GM12878 (cell line): Measurements from ENCODE around the gene MDGA2. TPM values are rescaled to one million over a fixed set of nuclear protein-coding genes. Genes with fewer than 3 reads are reported as not detected.

Experiments
- ATAC-seq: fragments of 200-7000 bp; cut with Tn5 transposase; 3 replicates; pipeline ENCODE4 v1.9.1; 2020; ENCODE audit warnings: mild to moderate bottlenecking, moderate library complexity
- BruUV-seq: library from RNA; stranded (reverse); fragments of 400-500 nt; replicated peaks from 2 replicates; lab custom pipeline; 2021; lab: Mats Ljungman, UMichigan
- CTCF ChIA-PET: fragments of 300-600 bp; sonication (Branson Sonifier 250); formaldehyde crosslinking; extraction: SDS; loops from one replicate; lab custom pipeline; 2021; ENCODE audit warnings: inconsistent platforms; lab: Yijun Ruan, JAX
- POLR2A ChIA-PET: fragments of 350-600 bp; formaldehyde crosslinking; extraction: SDS; loops from one replicate; lab custom pipeline; 2021; ENCODE audit warnings: inconsistent platforms; lab: Charles Lee
- RAD21 ChIA-PET: fragments of 300-600 bp; sonication (Branson Sonifier 250); formaldehyde crosslinking; loops from one replicate; lab custom pipeline; 2023; ENCODE audit warnings: antibody characterized with exemption; ENCODE audit not compliant: unreplicated experiment; lab: Charles Lee
- SMC1A ChIA-PET: fragments of 300-600 bp; sonication (Branson Sonifier 250); formaldehyde crosslinking; loops from one replicate; lab custom pipeline; 2023; ENCODE audit not compliant: unreplicated experiment, uncharacterized antibody; lab: Charles Lee
- DNase-seq: peaks from one replicate; pipeline ENCODE4 v3.0.0-alpha.2; 2011; ENCODE audit warnings: low read depth, low spot score
- FAIRE-seq: peaks from 3 replicates; lab custom pipeline; 2011; peaks lifted over from hg19 to GRCh38; lab: Jason Lieb, UNC
- H2AFZ ChIP-seq: 2 replicates; pipeline ENCODE4 v1.6.0; 2011; ENCODE audit warnings: low read depth, low read length, control low read depth; ENCODE audit not compliant: control insufficient read depth
- H3K27ac ChIP-seq: 2 replicates; pipeline ENCODE4 v1.5.1; 2011; ENCODE audit warnings: control low read depth; ENCODE audit not compliant: control insufficient read depth, insufficient read depth
- H3K27me3 ChIP-seq, 2 experiments: replicated peaks in 1 of 2; 2 replicates each; pipeline versions ENCODE4 v1.6.0 to v1.6.1; 2011; ENCODE audit warnings: low read length in 1 of 2; ENCODE audit not compliant: control insufficient read depth in 2 of 2, insufficient read depth in 2 of 2
- H3K36me3 ChIP-seq, 2 experiments: 2 replicates each; pipeline ENCODE4 v1.5.1; 2011; ENCODE audit warnings: low read length in 1 of 2; ENCODE audit not compliant: control insufficient read depth in 2 of 2, insufficient read depth in 2 of 2
- H3K4me1 ChIP-seq: 2 replicates; pipeline ENCODE4 v1.6.1; 2011; ENCODE audit warnings: mild to moderate bottlenecking, low read length, moderate library complexity, mixed read lengths; ENCODE audit not compliant: control insufficient read depth, insufficient read depth
- H3K4me2 ChIP-seq: 2 replicates; pipeline ENCODE4 v1.6.0; 2011; ENCODE audit warnings: control low read depth; ENCODE audit not compliant: control insufficient read depth, insufficient read depth
- H3K4me3 ChIP-seq: fragments of 200-600 bp; sonication (generic); 2 replicates; pipeline ENCODE4 v1.5.1; 2016
- H3K79me2 ChIP-seq: 2 replicates; pipeline ENCODE4 v1.6.0; 2011; ENCODE audit warnings: low read length; ENCODE audit not compliant: control insufficient read depth, insufficient read depth
- H3K9ac ChIP-seq: 2 replicates; pipeline ENCODE4 v1.8.0; 2011; ENCODE audit warnings: low read length, control low read depth, mixed read lengths; ENCODE audit not compliant: control insufficient read depth, insufficient read depth
- H3K9me3 ChIP-seq: replicated peaks from 3 replicates; pipeline ENCODE4 v1.5.1; 2011; ENCODE audit warnings: mild to moderate bottlenecking, low read length; ENCODE audit not compliant: control insufficient read depth, insufficient read depth
- H4K20me1 ChIP-seq: 2 replicates; pipeline ENCODE4 v1.6.0; 2011; ENCODE audit not compliant: control insufficient read depth, insufficient read depth
- ELK1 ChIP-seq: IDR thresholded peaks from 2 replicates; pipeline ENCODE4 v1.6.1; 2012; ENCODE audit warnings: low read depth, low read length, improper control_type of control experiment
- MEF2A ChIP-seq: IDR thresholded peaks from 2 replicates; pipeline ENCODE4 v1.6.1; 2011; ENCODE audit warnings: low read depth, mild to moderate bottlenecking, low read length, moderate library complexity; ENCODE audit not compliant: insufficient read depth
- NRF1 ChIP-seq: conservative IDR thresholded peaks from 2 replicates; pipeline ENCODE4 v1.6.1; 2011; ENCODE audit warnings: mild to moderate bottlenecking, low read depth, low read length, improper control_type of control experiment
- RAD21 ChIP-seq: IDR thresholded peaks from 2 replicates; pipeline ENCODE4 v1.6.1; 2011; ENCODE audit warnings: mild to moderate bottlenecking, low read depth, low read length, moderate library complexity; ENCODE audit not compliant: insufficient read depth
- RCOR1 ChIP-seq: conservative IDR thresholded peaks from 2 replicates; pipeline ENCODE4 v1.6.1; 2012; ENCODE audit warnings: low read depth, low read length, improper control_type of control experiment
- SMC3 ChIP-seq: IDR thresholded peaks from 2 replicates; pipeline ENCODE4 v1.6.1; 2011; ENCODE audit warnings: low read length, improper control_type of control experiment, borderline replicate concordance
- SUPT20H ChIP-seq: IDR thresholded peaks from 2 replicates; pipeline ENCODE4 v1.6.1; 2011; ENCODE audit warnings: low read depth, mild to moderate bottlenecking, low read length, moderate library complexity, borderline replicate concordance; ENCODE audit not compliant: control insufficient read depth
- TAF1 ChIP-seq: IDR thresholded peaks from 2 replicates; pipeline ENCODE4 v1.6.1; 2011; ENCODE audit warnings: mild to moderate bottlenecking, low read depth, low read length, borderline replicate concordance
- TARDBP ChIP-seq: IDR thresholded peaks from 2 replicates; pipeline ENCODE4 v1.6.1; 2016; ENCODE audit warnings: borderline replicate concordance
- TCF12 ChIP-seq: IDR thresholded peaks from 2 replicates; pipeline ENCODE4 v1.6.1; 2011; ENCODE audit warnings: low read depth, mild to moderate bottlenecking, low read length
- ZNF384 ChIP-seq: IDR thresholded peaks from 2 replicates; pipeline ENCODE4 v1.6.1; 2012; ENCODE audit warnings: low read depth, mild to moderate bottlenecking, low read length, improper control_type of control experiment, borderline replicate concordance
- ZSCAN29 ChIP-seq: fragments of 450-650 bp; IDR thresholded peaks from 2 replicates; pipeline ENCODE4 v1.6.1; 2017; ENCODE audit warnings: mild to moderate bottlenecking, moderate library complexity
- ZZZ3 ChIP-seq: IDR thresholded peaks from 2 replicates; pipeline ENCODE4 v1.6.1; 2011; ENCODE audit warnings: low read depth; ENCODE audit not compliant: control insufficient read depth, insufficient read length
- WGBS: methylation state at CpG from one replicate; pipeline ENCODE4 v1.1.6; 2016; ENCODE audit warnings: low lambda C conversion rate; ENCODE audit not compliant: insufficient replicate concordance, insufficient coverage; ENCODE audit errors: missing lambda C conversion rate; 5-methylcytosine and 5-hydroxymethylcytosine counted together
- in situ Hi-C: fragments of 300-500 bp; cut with MboI; formaldehyde crosslinking; loops from 9 replicates; pipeline ENCODE4 v1.14.3; 2018; ENCODE audit warnings: mixed read lengths
- intact Hi-C: fragments of 100-400 bp; cut with micrococcal nuclease; formaldehyde crosslinking; loops from one replicate; pipeline ENCODE4 v1.14.2; 2022; ENCODE audit not compliant: unreplicated experiment
- polyA plus RNA-seq, 11 experiments: library from polyadenylated mRNA; depleted of rRNA in 4 of 11; unstranded in 6 of 11; stranded (reverse) in 5 of 11; fragments of >200 nt; fragmentation: Nextera tagmentation in 4 of 11; fragmentation: Illumina TruSeq in 1 of 11; extraction: Ambion mirVana in 4 of 11; extraction: Trizol in 1 of 11; gene quantifications; 1 replicate in 1 of 11; 2 replicates in 10 of 11; pipeline versions ENCODE4 v1.2.1 to v1.2.3, GENCODE V29; 2011 to 2016; ENCODE audit warnings: inconsistent platforms in 2 of 11, missing spikeins in 2 of 11, low read depth in 1 of 11
- total RNA-seq, 4 experiments: library from RNA; depleted of rRNA in 3 of 4; stranded (reverse); fragments of >200 nt in 3 of 4; fragmentation: Illumina TruSeq in 1 of 4; extraction: Trizol in 1 of 4; gene quantifications; 2 replicates each; pipeline versions ENCODE4 v1.2.1 to v1.2.3, GENCODE V29; 2013 to 2021
- TF ChIP-seq, protein P1 (sequence below): IDR thresholded peaks from 2 replicates; pipeline ENCODE4 v1.6.1; 2011; ENCODE audit warnings: low read depth, mild to moderate bottlenecking, low read length, moderate library complexity, borderline replicate concordance; ENCODE audit errors: extremely low read depth
- TF ChIP-seq, protein P2 (sequence below), 3 experiments: IDR thresholded peaks in 2 of 3; conservative IDR thresholded peaks in 1 of 3; 2 replicates each; pipeline ENCODE4 v1.5.1; 2011; ENCODE audit warnings: low read depth in 3 of 3, low read length in 3 of 3, mild to moderate bottlenecking in 3 of 3, control low read depth in 2 of 3, moderate library complexity in 2 of 3, inconsistent platforms in 1 of 3, mixed read lengths in 1 of 3; ENCODE audit not compliant: control insufficient read depth in 2 of 3, insufficient read depth in 1 of 3; ENCODE audit errors: extremely low read depth in 1 of 3

MDGA2 gene
- total and polyA plus RNA-seq, 10 of the 15 experiments (the other 5 are each of a cell fraction or from before 2014, with no cell fraction given), result not detected

DNA sequence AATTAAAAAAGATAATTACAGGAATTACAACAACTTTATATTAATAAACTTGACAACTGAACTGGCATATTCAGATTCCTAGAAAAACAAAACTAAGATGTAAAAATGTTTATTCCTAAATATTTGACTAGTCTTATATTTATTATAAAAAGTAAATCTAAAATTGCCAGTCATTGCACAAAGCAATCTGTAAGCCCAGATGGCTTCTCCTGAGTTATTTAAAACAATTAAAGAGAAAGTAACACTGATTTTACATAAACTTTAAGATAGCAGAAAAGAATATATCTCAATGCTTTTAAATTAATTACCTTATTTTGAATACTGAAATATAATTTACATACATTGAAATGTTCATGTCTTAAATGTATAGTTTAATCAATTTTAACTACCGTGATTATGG lies 589.7 kb downstream of the MDGA2 start (continued):
- TF ChIP-seq ELK1, result no peak

- Histone ChIP-seq H3K4me3 (no peak overlapping the region), H3K36me3 (no peaks in the 10 kb centered on the region), H3K4me1 (no peaks in the 10 kb centered on the region), H3K79me2 (no peaks in the 10 kb centered on the region), H3K27me3 (no peaks in the 10 kb centered on the region), H3K4me2 (no peak overlapping the region), H3K9me3 (no peaks in the 10 kb centered on the region), H2AFZ (no peak overlapping the region), H3K9ac (no peak overlapping the region), H4K20me1 (no peaks in the 10 kb centered on the region), H3K27ac (no peak overlapping the region)
- CTCF ChIA-PET, result no interaction called here
- SMC1A ChIA-PET, result no interaction called here
- FAIRE-seq (no peak), DNase-seq (no peak), ATAC-seq (no peak)
- BruUV-seq, result no TSS peak
- intact Hi-C loops (no loop called here), in situ Hi-C loops (no loop called here)
- RAD21 ChIA-PET, result no interaction called here
- TF ChIP-seq, protein P1, sequence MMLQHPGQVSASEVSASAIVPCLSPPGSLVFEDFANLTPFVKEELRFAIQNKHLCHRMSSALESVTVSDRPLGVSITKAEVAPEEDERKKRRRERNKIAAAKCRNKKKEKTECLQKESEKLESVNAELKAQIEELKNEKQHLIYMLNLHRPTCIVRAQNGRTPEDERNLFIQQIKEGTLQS, result no peak
- TF ChIP-seq SUPT20H (no peak), TAF1 (no peak), RCOR1 (no peak), RAD21 (no peak), TARDBP (no peak), MEF2A (no peak), ZSCAN29 (no peak), ZZZ3 (no peak), TCF12 (no peak), SMC3 (no peak), ZNF384 (no peak), NRF1 (no peak)
- TF ChIP-seq, protein P2, sequence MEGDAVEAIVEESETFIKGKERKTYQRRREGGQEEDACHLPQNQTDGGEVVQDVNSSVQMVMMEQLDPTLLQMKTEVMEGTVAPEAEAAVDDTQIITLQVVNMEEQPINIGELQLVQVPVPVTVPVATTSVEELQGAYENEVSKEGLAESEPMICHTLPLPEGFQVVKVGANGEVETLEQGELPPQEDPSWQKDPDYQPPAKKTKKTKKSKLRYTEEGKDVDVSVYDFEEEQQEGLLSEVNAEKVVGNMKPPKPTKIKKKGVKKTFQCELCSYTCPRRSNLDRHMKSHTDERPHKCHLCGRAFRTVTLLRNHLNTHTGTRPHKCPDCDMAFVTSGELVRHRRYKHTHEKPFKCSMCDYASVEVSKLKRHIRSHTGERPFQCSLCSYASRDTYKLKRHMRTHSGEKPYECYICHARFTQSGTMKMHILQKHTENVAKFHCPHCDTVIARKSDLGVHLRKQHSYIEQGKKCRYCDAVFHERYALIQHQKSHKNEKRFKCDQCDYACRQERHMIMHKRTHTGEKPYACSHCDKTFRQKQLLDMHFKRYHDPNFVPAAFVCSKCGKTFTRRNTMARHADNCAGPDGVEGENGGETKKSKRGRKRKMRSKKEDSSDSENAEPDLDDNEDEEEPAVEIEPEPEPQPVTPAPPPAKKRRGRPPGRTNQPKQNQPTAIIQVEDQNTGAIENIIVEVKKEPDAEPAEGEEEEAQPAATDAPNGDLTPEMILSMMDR (IDR thresholded peaks at IDR 0.05 in 2 of 3, conservative IDR thresholded peaks at IDR 0.05 in 1 of 3; ENCODE audit: control insufficient read depth in 2 of 3, extremely low read depth in 1 of 3, insufficient read depth in 1 of 3, low read depth in 3 of 3, low read length in 3 of 3), result no peak
- WGBS, result 0% methylated on average over 1 of the region's 1 CpG
- POLR2A ChIA-PET, result no interaction called here
These were observed 610.1 kb downstream of the MDGA2 start for GRCh38 chr14:47065326-47065725.
